HEK293 (cell line): ENCODE data around the gene AMMECR1.

Experiments
- CTCF ChIP-seq: fragments of 450-650 bp; formaldehyde crosslinking; IDR thresholded peaks from 2 replicates; pipeline ENCODE4 v1.5.1; 2016; ENCODE audit warnings: missing biosample characterization, missing genetic modification characterization
- KLF7 ChIP-seq: fragments of 450-650 bp; formaldehyde crosslinking; IDR thresholded peaks from 2 replicates; pipeline ENCODE4 v1.5.1; 2016; ENCODE audit warnings: missing biosample characterization, missing genetic modification characterization, borderline replicate concordance
- MYNN ChIP-seq: fragments of 450-650 bp; formaldehyde crosslinking; IDR thresholded peaks from 2 replicates; pipeline ENCODE4 v1.5.1; 2016; ENCODE audit warnings: missing biosample characterization, missing genetic modification characterization, borderline replicate concordance
- ZBTB20 ChIP-seq: fragments of 450-650 bp; formaldehyde crosslinking; IDR thresholded peaks from 2 replicates; pipeline ENCODE4 v1.5.1; 2016; ENCODE audit warnings: missing biosample characterization, missing genetic modification characterization
- ZFHX2 ChIP-seq: fragments of 450-650 bp; formaldehyde crosslinking; conservative IDR thresholded peaks from 2 replicates; pipeline ENCODE4 v1.5.1; 2016; ENCODE audit warnings: missing biosample characterization, missing genetic modification characterization
- ZFP37 ChIP-seq: fragments of 450-650 bp; formaldehyde crosslinking; IDR thresholded peaks from 2 replicates; pipeline ENCODE4 v1.5.1; 2016; ENCODE audit warnings: missing biosample characterization, missing genetic modification characterization
- ZNF138 ChIP-seq: fragments of 450-650 bp; formaldehyde crosslinking; IDR thresholded peaks from 2 replicates; pipeline ENCODE4 v1.5.1; 2016; ENCODE audit warnings: missing biosample characterization, missing genetic modification characterization, borderline replicate concordance
- ZNF169 ChIP-seq: fragments of 450-650 bp; formaldehyde crosslinking; IDR thresholded peaks from 2 replicates; pipeline ENCODE4 v1.5.1; 2016; ENCODE audit warnings: missing biosample characterization, missing genetic modification characterization
- ZNF274 ChIP-seq, 2 experiments: fragments of 200-500 bp in 1 of 2; fragments of 450-650 bp in 1 of 2; sonication (Bioruptor generic) in 1 of 2; formaldehyde crosslinking in 1 of 2; IDR thresholded peaks; 2 replicates each; pipeline versions ENCODE4 v1.5.1 to v1.6.1; 2014 to 2016; ENCODE audit warnings: borderline replicate concordance in 1 of 2, inconsistent platforms in 1 of 2, low read length in 1 of 2, missing biosample characterization in 1 of 2, missing genetic modification characterization in 1 of 2
- ZNF449 ChIP-seq: fragments of 450-650 bp; formaldehyde crosslinking; IDR thresholded peaks from 2 replicates; pipeline ENCODE4 v1.5.1; 2017; ENCODE audit warnings: missing biosample characterization, mild to moderate bottlenecking, missing genetic modification characterization, moderate library complexity
- ZNF670 ChIP-seq: fragments of 450-650 bp; formaldehyde crosslinking; IDR thresholded peaks from 2 replicates; pipeline ENCODE4 v1.5.1; 2016; ENCODE audit warnings: missing biosample characterization, missing genetic modification characterization, low read depth
- TF ChIP-seq, protein P1 (sequence below): fragments of 450-650 bp; formaldehyde crosslinking; IDR thresholded peaks from 2 replicates; pipeline ENCODE4 v1.5.1; 2016; ENCODE audit warnings: missing biosample characterization, missing genetic modification characterization
- TF ChIP-seq, protein P2 (sequence below): fragments of 450-650 bp; IDR thresholded peaks from 2 replicates; pipeline ENCODE4 v1.5.1; 2018; ENCODE audit warnings: missing biosample characterization, mild to moderate bottlenecking, missing genetic modification characterization

GRCh38 chrX:110157444-110157843, 160.4 kb downstream of the AMMECR1 start:
- no peak for TF ChIP-seq CTCF (tag by site-specific recombination)
- no peak for TF ChIP-seq ZNF138 (tag by site-specific recombination)
- TF ChIP-seq ZNF274 (IDR thresholded peaks at IDR 0.05; ENCODE audit: low read length) = no peak
- TF ChIP-seq ZNF274 (tag by site-specific recombination; IDR thresholded peaks at IDR 0.05; ENCODE audit: borderline replicate concordance) = no peak
- TF ChIP-seq ZFHX2 = no peak
- TF ChIP-seq MYNN (tag by site-specific recombination) = no peak
- TF ChIP-seq, protein P1, sequence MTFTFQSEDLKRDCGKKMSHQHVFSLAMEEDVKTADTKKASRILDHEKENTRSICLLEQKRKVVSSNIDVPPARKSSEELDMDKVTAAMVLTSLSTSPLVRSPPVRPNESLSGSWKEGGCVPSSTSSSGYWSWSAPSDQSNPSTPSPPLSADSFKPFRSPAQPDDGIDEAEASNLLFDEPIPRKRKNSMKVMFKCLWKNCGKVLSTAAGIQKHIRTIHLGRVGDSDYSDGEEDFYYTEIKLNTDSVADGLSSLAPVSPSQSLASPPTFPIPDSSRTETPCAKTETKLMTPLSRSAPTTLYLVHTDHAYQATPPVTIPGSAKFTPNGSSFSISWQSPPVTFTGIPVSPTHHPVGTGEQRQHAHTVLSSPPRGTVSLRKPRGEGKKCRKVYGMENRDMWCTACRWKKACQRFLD (tag by site-specific recombination) = no peak
- TF ChIP-seq, protein P2, sequence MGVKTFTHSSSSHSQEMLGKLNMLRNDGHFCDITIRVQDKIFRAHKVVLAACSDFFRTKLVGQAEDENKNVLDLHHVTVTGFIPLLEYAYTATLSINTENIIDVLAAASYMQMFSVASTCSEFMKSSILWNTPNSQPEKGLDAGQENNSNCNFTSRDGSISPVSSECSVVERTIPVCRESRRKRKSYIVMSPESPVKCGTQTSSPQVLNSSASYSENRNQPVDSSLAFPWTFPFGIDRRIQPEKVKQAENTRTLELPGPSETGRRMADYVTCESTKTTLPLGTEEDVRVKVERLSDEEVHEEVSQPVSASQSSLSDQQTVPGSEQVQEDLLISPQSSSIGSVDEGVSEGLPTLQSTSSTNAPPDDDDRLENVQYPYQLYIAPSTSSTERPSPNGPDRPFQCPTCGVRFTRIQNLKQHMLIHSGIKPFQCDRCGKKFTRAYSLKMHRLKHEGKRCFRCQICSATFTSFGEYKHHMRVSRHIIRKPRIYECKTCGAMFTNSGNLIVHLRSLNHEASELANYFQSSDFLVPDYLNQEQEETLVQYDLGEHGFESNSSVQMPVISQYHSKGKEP = no peak
- no peak for TF ChIP-seq KLF7 (tag by site-specific recombination)
- TF ChIP-seq ZNF670 = no peak
- TF ChIP-seq ZFP37 (tag by site-specific recombination) = no peak
- TF ChIP-seq ZNF449 (tag by site-specific recombination) = no peak
- TF ChIP-seq ZBTB20 (tag by site-specific recombination) = no peak
- TF ChIP-seq ZNF169 (tag by site-specific recombination) = no peak
